Daoy (cell line): Measurements from ENCODE around the gene ABCC4. TPM values are rescaled to one million over a fixed set of nuclear protein-coding genes. Genes with fewer than 3 reads are reported as not detected.

Source experiments
- DNase-seq: peaks from one replicate; pipeline ENCODE4 v3.0.0-alpha.2; 2015; ENCODE audit warnings: low read depth
- total RNA-seq: library from RNA; depleted of rRNA; stranded (reverse); fragments of >200 nt; shearing (Covaris generic); gene quantifications from 2 replicates; pipeline ENCODE4 v1.2.3, GENCODE V29; 2014

The ABCC4 gene
- total RNA-seq, 1 experiment from 2014 or later = 10.8 TPM

GRCh38 chr13:95115525-95115924 is 185.7 kb downstream of the ABCC4 start:
- DNase-seq = peak; percentile 38

DNA sequence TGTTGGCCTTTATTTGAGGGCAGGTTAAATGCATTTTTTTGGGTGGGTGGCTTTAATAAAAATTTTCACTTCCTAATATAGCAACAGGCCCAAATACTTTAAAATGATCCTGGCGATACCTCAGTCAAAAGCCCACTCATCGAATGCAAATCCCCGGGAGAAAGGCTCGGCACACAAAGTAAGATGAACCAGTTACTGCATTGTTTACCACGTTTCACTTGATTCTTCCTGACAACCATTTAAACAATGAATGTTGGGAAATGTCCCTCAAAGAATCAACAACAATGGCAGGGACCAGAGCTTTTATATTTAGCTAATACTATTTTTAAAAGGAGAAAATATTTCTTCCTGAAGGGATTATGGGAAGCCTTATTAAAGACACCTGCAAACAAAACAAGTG is 187.7 kb downstream of the ABCC4 start:
- no peak for DNase-seq

DNA sequence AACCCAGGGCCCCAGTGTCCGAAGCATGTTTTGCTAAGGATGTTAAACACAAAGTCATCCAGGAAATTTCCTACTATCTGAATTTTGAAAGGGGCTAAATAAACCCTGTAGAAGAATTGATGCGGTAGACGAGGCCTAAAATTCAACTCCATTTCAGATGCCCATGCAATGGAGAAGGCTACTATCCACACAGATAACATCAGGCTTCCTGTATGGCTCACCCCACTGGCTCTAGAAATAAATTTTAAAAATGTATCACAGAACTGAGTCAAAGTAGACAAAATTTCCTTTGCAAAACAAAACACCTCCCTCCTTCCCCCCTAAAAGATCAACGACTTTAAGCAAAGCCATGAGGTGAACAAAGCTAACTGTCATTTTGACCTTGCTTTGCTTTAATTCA is 188.4 kb downstream of the ABCC4 start:
- DNase-seq = no peak

- no peak for DNase-seq
Measured at GRCh38 chr13:95111608-95112007, 189.6 kb downstream of the ABCC4 start.

DNA sequence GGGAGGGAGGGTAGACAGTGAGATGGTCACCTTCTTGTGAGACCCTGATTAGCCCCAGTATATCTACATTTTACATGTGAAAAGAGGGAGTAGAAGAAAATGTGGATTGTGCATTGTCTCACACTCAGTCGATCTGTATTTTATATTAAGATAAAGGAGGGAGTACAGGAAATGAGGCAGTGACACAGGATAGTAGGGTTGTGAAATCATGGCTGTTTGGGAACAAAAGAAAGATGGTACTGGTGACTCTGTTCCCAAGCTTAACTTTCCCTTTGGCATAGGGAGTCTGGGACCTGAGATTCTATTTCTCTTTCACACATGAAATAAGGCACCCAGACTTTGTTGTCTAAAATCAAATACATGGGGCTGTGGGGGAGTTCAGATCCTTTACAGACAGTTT is 194.7 kb downstream of the ABCC4 start:
- DNase-seq = no peak

DNA sequence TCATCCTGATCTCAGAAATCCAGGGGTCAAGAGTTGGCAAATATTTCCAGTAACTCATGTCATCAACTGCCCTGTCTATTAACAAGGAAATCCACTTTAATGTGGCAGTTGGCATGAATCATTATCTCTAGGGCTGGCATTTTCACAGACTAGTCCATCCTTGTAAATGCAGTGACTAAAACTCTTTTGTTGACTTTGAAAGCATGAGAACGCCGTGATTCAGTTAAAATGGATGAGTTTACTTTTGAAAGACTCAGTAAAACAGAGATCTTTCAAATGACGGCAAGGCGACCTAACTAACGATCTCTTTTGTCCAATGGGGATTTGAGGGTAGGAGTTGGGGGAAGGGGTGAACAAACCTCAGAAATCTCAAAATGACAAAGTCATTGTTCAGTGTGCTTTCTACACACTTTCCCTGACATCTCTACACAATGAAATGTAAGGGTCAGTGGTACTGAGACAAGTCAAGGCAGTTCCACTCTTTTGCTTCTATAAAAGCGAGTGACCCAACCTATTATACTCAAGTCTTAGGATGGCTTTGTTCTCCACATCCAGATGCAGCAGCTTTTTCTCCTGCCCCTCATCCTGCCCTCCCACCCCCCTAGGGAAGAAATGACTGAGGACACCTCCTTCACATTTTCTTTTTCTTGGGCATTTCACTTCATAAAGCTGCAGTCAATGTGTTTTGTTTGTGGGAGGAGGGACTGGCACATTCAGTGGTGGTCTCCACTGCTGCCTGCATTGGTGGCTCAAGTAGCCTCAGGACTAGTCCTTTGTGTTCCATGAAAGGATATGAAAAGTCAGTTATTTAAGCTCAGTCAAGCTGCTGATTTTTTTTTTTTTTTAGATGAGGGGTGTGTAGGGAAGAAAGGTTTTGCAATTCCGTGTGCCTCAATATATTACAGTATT is 200.5 kb downstream of the ABCC4 start:
- DNase-seq = peak; percentile 76

DNA sequence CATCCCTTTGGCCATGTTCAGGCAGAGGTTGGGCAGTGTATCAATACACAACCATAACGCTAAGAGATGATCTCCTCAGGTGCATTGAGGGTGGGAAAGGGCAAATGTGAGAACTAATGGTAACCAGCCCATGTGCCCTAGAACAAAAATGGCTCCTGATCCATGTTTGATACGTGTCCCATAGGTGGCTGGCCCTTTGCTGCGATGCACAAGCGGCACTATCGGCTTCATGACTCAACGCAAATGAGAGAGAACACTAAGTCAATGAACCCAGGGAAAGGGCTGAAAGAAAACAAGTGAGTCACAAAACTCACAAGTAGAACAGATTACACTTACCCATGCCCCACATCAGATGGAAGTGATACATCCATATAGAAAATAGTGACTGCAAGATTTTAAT is 201.7 kb downstream of the ABCC4 start:
- DNase-seq = peak; percentile 87

- DNase-seq = no peak
Measured at GRCh38 chr13:95098916-95099315, 202.3 kb downstream of the ABCC4 start.

DNA sequence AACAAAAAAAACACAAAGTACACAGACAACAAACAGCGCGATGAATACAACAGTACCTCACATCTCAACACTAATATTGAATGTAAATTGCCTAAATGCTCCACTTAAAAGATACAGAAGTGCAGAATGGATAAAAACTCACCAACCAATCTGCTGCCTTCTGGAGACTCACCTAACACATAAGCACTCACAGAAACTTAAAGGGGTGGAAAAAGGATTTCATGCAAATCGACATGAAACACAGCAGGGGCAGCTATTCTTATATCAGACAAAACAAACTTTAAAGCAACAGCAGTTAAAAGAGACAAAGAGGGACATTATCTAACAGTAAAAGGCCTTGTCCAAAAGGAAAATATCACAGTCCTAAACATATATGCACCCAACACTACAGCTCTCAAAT is 209.5 kb downstream of the ABCC4 start:
- DNase-seq = no peak

- peak; percentile 18 for DNase-seq
Measured at GRCh38 chr13:95087746-95088305, 213.4 kb downstream of the ABCC4 start.

- DNase-seq = no peak
Measured at GRCh38 chr13:95086761-95087160, 214.5 kb downstream of the ABCC4 start.

DNA sequence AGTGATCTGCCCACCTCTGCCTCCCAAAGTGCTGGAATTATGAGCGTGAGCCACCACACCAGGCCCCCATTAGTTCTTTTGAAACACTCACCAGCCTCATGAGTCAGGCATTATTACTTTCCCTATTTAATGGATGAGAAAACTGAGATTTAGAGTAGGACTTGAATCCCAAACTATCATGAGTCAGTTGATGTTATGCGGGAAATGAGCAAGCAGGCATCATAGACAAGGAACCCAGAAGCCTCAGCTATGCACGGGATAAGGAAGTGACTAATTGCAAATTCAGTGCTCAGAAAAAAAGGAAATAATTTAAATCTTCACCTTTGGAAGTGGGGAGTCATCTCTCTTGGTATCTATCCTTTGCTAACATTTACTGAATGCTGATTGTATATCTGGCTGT is 217.5 kb downstream of the ABCC4 start:
- DNase-seq = peak; percentile 62

DNA sequence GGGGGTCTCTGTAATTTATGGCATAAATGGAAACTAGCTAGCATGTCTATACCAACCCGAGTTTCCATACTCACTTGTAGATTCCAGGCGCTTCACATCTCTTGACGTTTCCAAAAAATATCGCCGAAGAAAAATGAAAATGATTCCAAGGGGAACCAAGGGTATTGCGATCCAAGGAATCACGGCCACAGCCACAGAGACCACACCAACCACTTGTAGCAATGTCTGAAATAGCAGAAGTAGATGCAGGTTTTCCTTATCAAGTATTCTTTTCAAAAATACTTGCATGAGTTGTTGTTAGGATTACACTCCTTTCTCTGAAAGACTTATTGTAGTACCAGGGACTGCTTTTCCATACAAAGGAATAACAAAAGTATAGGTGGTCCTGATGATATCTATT is 218.2 kb downstream of the ABCC4 start:
- DNase-seq = no peak

DNA sequence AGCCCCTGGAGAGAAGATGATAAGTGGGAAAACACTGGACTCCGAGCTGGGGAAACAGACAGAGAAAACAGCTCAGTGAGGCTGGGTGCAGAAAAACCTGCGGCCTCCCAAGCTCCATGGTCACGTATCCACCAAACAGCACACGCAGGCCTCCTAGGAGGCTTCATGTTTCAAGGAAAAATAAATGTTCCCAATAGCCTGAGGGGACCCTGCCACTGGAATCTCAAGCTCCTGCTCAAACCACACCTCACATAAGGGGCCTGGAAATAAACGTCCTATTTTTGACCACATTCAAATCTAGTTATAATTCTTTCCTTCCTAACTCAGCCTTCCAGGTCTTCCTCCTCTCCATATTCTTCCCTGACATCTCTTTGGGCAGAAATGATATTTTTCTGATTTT is 225.7 kb downstream of the ABCC4 start:
- no peak for DNase-seq

- DNase-seq = no peak
Measured at GRCh38 chr13:95074820-95075219, 226.4 kb downstream of the ABCC4 start.

- no peak for DNase-seq
Measured at GRCh38 chr13:95073747-95074311, 227.4 kb downstream of the ABCC4 start.

GRCh38 chr13:95067303-95067702 is 233.9 kb downstream of the ABCC4 start:
- DNase-seq = no peak

DNA sequence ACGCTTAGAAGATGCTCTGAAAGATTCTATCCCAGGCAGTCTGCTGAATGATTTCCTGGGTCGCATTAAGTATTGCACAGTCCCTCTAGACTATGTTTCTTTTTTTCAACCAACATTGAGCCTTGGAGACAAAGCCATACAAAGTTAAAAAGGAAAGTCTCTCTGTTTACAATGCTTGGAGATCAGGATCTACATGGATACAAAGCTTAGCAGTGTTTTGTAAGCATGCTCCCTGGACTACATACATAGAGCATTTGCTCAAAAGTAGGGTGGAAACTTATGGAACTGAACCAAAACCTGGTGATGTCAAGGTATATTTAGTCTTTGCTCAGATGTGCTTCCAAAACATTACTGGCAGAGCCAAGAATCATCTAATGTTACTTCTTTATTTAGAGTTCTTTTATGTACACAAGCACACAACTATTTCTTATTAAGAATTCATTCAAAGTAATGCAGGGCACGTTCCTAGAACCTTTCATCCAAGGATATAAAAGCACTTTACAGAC is 241.2 kb downstream of the ABCC4 start:
- DNase-seq = no peak

GRCh38 chr13:95059306-95059705 is 241.9 kb downstream of the ABCC4 start:
- DNase-seq = no peak

DNA sequence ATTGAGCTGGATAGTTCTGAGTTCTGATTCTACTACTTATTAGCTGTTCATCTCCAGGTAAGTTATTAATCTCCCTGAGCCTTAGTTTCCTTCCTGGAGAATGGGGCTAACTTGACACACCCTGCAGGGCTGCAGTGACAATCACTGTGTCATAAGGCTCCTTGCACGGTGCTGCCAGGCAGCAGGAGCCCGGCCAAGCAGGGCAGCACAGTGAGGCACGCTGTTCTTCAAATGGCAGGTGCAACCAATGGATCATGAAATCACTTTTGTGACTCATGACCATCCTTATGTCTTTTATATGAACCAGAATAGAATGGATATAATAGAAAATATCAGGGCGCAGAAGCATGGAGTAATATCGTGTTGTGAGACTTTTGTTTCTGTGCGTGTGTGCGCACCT is 242.6 kb downstream of the ABCC4 start:
- DNase-seq = no peak

GRCh38 chr13:95056266-95056665 is 245.0 kb downstream of the ABCC4 start:
- DNase-seq = no peak

GRCh38 chr13:95050800-95051615 is 250.2 kb downstream of the ABCC4 start:
- DNase-seq = no peak
